Measurements from ENCODE around the gene BCAS1.

DNA sequence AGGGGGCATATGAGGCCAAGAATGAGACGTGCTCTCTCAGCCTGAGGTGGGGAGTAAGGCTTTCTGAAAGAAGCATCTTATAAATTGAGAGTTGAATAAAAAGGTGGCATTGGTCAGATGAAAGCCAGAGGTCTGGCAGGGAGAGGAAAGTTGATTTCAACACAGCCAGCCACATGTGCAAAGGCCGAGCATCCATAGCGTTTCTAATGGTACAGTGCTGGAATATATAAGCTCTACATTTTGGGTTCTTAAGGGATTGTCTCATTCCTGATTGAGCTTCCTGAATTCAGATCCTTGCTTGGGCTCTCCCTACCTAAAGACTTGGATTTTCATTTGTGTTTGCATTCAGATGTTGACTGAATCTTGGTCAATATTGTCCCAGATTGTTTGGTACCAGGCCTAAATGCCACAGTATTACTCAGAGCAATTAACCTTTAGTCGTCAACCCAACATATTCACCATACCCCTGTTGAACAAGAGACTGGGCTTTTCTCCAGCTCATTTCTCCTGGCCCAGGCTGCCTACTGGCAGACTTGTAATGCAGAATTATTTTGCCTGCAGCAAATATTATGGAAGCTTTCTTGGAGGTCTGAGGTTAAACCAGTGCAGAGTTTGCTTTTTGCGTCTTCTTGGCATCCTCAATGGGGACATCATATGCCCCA lies 14.5 kb upstream of the BCAS1 start:
- TF ChIP-seq POLR2AphosphoS5 (IDR thresholded peaks at IDR 0.05; ENCODE audit: low read depth) = no peak
- TF ChIP-seq, protein P1, sequence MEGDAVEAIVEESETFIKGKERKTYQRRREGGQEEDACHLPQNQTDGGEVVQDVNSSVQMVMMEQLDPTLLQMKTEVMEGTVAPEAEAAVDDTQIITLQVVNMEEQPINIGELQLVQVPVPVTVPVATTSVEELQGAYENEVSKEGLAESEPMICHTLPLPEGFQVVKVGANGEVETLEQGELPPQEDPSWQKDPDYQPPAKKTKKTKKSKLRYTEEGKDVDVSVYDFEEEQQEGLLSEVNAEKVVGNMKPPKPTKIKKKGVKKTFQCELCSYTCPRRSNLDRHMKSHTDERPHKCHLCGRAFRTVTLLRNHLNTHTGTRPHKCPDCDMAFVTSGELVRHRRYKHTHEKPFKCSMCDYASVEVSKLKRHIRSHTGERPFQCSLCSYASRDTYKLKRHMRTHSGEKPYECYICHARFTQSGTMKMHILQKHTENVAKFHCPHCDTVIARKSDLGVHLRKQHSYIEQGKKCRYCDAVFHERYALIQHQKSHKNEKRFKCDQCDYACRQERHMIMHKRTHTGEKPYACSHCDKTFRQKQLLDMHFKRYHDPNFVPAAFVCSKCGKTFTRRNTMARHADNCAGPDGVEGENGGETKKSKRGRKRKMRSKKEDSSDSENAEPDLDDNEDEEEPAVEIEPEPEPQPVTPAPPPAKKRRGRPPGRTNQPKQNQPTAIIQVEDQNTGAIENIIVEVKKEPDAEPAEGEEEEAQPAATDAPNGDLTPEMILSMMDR (IDR thresholded peaks at IDR 0.05; ENCODE audit: insufficient read depth, low read length) = no peak
- TF ChIP-seq, protein P2, sequence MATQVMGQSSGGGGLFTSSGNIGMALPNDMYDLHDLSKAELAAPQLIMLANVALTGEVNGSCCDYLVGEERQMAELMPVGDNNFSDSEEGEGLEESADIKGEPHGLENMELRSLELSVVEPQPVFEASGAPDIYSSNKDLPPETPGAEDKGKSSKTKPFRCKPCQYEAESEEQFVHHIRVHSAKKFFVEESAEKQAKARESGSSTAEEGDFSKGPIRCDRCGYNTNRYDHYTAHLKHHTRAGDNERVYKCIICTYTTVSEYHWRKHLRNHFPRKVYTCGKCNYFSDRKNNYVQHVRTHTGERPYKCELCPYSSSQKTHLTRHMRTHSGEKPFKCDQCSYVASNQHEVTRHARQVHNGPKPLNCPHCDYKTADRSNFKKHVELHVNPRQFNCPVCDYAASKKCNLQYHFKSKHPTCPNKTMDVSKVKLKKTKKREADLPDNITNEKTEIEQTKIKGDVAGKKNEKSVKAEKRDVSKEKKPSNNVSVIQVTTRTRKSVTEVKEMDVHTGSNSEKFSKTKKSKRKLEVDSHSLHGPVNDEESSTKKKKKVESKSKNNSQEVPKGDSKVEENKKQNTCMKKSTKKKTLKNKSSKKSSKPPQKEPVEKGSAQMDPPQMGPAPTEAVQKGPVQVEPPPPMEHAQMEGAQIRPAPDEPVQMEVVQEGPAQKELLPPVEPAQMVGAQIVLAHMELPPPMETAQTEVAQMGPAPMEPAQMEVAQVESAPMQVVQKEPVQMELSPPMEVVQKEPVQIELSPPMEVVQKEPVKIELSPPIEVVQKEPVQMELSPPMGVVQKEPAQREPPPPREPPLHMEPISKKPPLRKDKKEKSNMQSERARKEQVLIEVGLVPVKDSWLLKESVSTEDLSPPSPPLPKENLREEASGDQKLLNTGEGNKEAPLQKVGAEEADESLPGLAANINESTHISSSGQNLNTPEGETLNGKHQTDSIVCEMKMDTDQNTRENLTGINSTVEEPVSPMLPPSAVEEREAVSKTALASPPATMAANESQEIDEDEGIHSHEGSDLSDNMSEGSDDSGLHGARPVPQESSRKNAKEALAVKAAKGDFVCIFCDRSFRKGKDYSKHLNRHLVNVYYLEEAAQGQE (IDR thresholded peaks at IDR 0.05; ENCODE audit: insufficient replicate concordance, low read depth) = no peak
- TF ChIP-seq SPI1 (IDR thresholded peaks at IDR 0.05; ENCODE audit: borderline replicate concordance, low read depth) = no peak
